ENCODE data around the gene RAPGEF4. TPM values are rescaled to one million over a fixed set of nuclear protein-coding genes. Genes with fewer than 3 reads are reported as not detected.

RAPGEF4 gene
- total RNA-seq, 6 donors from 2014 or later, result 8.3 to 35.2 (median 17.4) TPM

DNA sequence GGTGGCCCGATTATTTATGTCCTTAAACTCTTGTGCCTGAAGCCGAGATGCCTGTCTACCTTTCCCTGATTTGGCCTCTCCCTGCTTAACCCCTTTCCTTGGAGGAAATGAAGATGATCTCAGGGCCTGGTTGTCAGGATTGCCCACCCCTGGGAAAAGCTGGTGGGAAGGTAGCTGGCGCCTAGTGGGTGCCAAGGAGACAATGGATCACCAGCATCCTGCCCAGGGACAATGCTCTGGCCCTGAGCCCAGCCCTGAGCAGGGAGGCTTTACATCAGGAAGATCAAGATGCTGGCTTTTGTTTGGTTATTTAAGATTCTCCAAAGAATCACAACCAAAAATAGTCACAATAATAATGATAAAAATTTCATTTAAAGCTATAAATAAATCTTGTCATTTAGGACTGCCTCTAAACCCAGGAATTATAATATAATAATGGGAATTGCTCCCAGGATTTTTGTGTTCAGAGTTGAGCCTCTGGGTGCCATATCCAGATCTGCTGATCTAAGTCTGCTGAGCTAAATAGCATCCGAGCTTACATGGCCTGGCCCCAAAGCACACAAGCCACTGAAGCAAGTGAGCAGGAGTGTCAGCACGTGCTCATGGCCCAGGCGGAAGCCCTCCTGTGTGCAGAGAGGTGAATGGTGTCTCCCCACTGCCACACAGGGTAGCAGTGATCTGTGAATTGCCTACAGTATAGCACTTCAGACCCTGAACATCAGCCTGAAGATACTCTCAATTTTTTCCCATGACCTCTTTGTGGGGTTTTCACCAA, 282.2 kb downstream of the RAPGEF4 start:
- WGBS, 2 donors, result 69 to 79% methylated on average over 6 of the region's 6 CpGs
- no peak for DNase-seq
- ATAC-seq (ENCODE audit: low FRiP score in 2 of 2), result peak in 1 of 2 donors; percentile 31
- Histone ChIP-seq H3K9me3 (no peaks in the 10 kb centered on the region), H3K4me3 (no peak overlapping the region), H3K4me1 (no peaks in the 10 kb centered on the region), H3K36me3 (peaks cover 0 to 17% (median 1%) of the 10 kb centered on the region in 4 donors), H3K27ac (peak overlapping the region in 1 of 4 donors; percentile 27), H3K27me3 (no peaks in the 10 kb centered on the region)
- no peak for TF ChIP-seq POLR2AphosphoS5 (IDR thresholded peaks at IDR 0.05)

DNA sequence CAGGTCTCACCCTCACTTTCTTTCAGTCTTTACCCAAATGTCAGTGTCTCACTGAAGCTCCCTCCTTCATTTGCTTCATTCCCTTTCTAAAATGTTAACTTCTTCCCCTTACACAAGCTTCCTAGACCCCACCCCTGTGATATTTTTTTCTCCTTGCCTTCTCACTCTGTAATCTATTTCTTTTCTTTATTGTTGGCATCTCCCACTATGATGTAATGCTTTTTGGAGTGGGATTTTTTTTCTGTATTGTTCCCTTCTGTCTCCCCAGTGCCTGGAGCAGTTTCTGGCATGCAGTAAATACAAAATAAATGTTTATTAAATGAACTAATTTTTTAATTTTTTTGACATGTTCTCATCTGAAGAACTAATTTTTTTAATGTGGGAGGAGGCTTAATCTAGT, 284.1 kb downstream of the RAPGEF4 start:
- DNase-seq (no peak), ATAC-seq (ENCODE audit: low FRiP score in 2 of 2) (no peak)
- Histone ChIP-seq H3K4me1 (no peaks in the 10 kb centered on the region), H3K36me3 (peaks cover 0 to 23% (median 2%) of the 10 kb centered on the region in 4 donors), H3K9me3 (no peaks in the 10 kb centered on the region), H3K27ac (no peak overlapping the region), H3K4me3 (no peak overlapping the region), H3K27me3 (no peaks in the 10 kb centered on the region)
- TF ChIP-seq POLR2A (IDR thresholded peaks at IDR 0.05) (no peak), EP300 (IDR thresholded peaks at IDR 0.05) (no peak), POLR2AphosphoS5 (IDR thresholded peaks at IDR 0.05) (no peak)
- TF ChIP-seq, protein P1, sequence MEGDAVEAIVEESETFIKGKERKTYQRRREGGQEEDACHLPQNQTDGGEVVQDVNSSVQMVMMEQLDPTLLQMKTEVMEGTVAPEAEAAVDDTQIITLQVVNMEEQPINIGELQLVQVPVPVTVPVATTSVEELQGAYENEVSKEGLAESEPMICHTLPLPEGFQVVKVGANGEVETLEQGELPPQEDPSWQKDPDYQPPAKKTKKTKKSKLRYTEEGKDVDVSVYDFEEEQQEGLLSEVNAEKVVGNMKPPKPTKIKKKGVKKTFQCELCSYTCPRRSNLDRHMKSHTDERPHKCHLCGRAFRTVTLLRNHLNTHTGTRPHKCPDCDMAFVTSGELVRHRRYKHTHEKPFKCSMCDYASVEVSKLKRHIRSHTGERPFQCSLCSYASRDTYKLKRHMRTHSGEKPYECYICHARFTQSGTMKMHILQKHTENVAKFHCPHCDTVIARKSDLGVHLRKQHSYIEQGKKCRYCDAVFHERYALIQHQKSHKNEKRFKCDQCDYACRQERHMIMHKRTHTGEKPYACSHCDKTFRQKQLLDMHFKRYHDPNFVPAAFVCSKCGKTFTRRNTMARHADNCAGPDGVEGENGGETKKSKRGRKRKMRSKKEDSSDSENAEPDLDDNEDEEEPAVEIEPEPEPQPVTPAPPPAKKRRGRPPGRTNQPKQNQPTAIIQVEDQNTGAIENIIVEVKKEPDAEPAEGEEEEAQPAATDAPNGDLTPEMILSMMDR (IDR thresholded peaks at IDR 0.05), result no peak

DNA sequence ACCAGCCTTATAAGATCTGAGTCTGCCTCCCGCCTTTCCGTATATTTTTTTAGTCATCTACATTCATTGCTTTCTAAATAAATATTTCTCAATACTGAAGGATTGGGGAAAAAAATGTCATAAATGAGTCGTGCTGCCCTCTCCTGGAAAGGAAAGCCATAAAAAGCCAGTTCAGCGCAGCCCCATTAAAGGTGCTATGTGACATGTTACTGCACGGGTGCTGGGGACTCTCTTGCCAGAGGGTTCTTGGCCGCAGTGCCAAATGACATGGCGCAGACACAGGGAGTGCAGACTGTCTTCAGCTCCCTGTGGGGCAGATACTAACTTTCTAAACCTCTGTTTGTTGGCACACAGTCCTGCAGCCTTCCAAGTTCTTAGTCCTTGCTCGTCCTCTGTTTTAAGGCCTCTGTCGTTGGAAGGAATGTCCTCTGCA, 286.3 kb downstream of the RAPGEF4 start:
- H3K27ac ChIP-seq, result no peak overlapping the region
- no peaks in the 10 kb centered on the region for H3K9me3 ChIP-seq
- H3K4me3 ChIP-seq, result no peak overlapping the region
- peaks cover 0 to under 1% (median 0%) of the 10 kb centered on the region in 4 donors for H3K4me1 ChIP-seq
- ATAC-seq (ENCODE audit: low FRiP score in 2 of 2) (peak; percentile 20 to 31), DNase-seq (no peak)
- WGBS, 2 donors, result 54 to 64% methylated on average over 9 of the region's 9 CpGs
- H3K36me3 ChIP-seq, result peaks cover 0 to 25% (median 2%) of the 10 kb centered on the region in 4 donors
- H3K27me3 ChIP-seq, result no peaks in the 10 kb centered on the region
- TF ChIP-seq EP300 (IDR thresholded peaks at IDR 0.05) (no peak), POLR2A (IDR thresholded peaks at IDR 0.05) (no peak), POLR2AphosphoS5 (IDR thresholded peaks at IDR 0.05) (no peak)
- TF ChIP-seq, protein P1 (IDR thresholded peaks at IDR 0.05), result peak in 4 of 6 experiments; percentile 9 to 42 (median 36)

DNA sequence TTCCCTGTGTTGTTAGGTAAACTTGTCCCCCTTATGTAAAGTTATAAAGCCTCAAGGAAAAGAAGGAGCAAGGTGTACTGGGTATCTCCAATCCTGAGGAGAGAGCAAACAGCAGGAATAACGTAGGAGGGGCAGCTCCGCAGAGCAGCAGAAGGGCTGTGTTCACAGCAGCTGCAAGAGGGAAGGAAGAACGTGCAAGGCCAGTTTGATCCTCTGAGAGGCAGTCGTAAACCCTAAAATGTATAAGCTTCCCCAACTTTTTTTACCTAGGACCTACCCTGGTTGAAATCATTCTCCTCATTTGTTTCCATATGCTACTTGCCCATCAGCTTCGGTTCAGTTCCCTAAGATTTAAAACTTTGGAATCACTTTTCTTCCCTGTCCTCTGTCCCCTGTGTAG, 288.1 kb downstream of the RAPGEF4 start:
- TF ChIP-seq POLR2AphosphoS5 (IDR thresholded peaks at IDR 0.05) (no peak), POLR2A (IDR thresholded peaks at IDR 0.05) (no peak), EP300 (IDR thresholded peaks at IDR 0.05) (no peak)
- TF ChIP-seq, protein P1 (IDR thresholded peaks at IDR 0.05), result no peak
- WGBS, 2 donors, result 74 to 86% methylated on average over 5 of the region's 5 CpGs
- Histone ChIP-seq H3K4me1 (peaks cover 0 to 16% (median 9%) of the 10 kb centered on the region in 4 donors), H3K9me3 (no peaks in the 10 kb centered on the region), H3K27me3 (no peaks in the 10 kb centered on the region), H3K36me3 (peaks cover 0 to 29% (median 2%) of the 10 kb centered on the region in 4 donors), H3K27ac (no peak overlapping the region), H3K4me3 (no peak overlapping the region)
- no peak for DNase-seq
- ATAC-seq (ENCODE audit: low FRiP score in 2 of 2), result no peak

DNA sequence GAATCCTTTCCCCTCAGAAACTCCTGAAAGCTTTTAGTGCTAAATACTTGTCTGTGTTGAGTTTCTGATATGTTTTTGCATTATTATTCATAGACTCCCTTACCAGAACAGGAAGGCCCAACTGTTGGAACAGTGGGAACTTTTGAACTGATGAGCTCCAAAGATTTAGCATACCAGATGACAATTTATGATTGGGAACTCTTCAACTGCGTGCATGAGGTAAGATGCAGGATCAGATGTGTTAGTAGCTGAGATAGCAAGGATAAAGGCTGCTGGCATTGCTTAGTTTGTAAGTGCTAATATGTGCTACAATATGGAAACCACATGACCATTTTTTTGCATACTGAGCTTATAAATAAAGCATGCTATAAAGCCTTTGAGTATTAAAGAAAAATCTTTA, 290.8 kb downstream of the RAPGEF4 start:
- H3K4me3 ChIP-seq, result no peak overlapping the region
- no peaks in the 10 kb centered on the region for H3K27me3 ChIP-seq
- ATAC-seq (ENCODE audit: low FRiP score in 2 of 2), result no peak
- no peak for TF ChIP-seq POLR2AphosphoS5 (IDR thresholded peaks at IDR 0.05)
- TF ChIP-seq, protein P1 (IDR thresholded peaks at IDR 0.05), result no peak
- no peak for TF ChIP-seq POLR2A (IDR thresholded peaks at IDR 0.05)
- TF ChIP-seq EP300 (IDR thresholded peaks at IDR 0.05), result no peak
- peaks cover 0 to 16% (median 9%) of the 10 kb centered on the region in 4 donors for H3K4me1 ChIP-seq
- no peak overlapping the region for H3K27ac ChIP-seq
- no peaks in the 10 kb centered on the region for H3K9me3 ChIP-seq
- peaks cover 0 to 28% (median 1%) of the 10 kb centered on the region in 4 donors for H3K36me3 ChIP-seq
- 93 to 100% methylated on average over 1 of the region's 1 CpG for WGBS, 2 donors
- DNase-seq, result no peak
